Urothelium cell line (cell line): ENCODE results near the gene CADM1.

Experiments used
- DNase-seq: peaks from one replicate; pipeline ENCODE4 v3.0.0; 2011; ENCODE audit warnings: low spot score, mixed read lengths
- FAIRE-seq: peaks from 2 replicates; lab custom pipeline; 2011; peaks lifted over from hg19 to GRCh38; lab: Jason Lieb, UNC

The CADM1 gene

DNA sequence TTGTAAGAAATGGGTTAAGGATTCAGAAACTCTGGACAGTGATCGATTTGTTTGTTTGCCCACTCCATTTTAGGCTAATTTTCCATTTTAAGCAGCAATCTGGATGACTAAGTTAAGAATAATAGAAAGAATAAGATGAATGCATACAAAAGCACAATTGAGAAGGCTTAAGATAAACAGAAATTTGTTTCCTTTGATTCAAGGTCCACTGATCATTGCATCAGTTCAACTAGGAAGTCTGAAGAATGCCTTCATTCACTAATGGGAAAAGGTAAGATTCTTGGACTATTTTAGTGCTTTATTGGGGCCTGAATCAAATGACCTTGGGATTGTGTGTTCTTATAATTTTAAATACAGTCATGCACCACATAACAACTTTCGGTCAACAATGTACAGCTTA lies 140.8 kb downstream of the CADM1 start:
- DNase-seq, result no peak
- no peak for FAIRE-seq

DNA sequence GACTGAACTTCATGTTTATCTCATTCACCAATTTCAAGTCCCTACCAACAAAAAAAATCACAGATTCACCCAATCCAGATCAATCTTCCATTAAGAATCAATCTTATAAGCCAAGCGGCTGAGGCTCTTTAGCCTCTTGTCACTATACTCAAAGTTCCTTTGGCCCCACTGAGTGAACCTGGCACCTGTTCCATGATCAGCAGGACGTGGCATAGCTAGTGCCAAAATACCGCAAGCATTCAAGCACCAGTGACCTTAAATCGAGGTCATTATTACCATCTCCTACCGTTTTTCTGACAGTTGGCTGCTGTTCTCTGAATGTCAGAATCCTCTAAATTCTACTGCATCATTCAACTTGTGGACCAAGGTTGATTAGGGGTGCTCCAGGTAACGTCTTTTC lies 141.2 kb downstream of the CADM1 start:
- FAIRE-seq (no peak), DNase-seq (no peak)

DNA sequence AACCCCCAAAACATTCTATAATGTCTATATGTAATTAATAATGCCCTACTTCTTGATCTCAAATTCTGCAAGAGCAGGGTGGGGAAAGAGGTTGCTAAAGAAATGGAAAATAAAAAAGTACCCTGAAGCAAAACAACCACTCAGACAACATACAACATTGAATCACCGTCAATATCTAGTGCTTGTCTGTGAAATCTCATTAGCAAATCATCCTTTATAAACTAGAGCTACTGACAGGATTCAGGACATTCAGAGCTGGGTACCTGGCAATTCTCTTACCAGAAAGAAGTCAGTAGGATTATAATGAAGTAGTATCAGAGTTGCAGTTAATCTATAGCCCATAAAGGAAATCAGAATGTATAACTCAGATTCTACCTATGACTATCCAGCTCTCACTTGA lies 143.2 kb downstream of the CADM1 start:
- FAIRE-seq (no peak), DNase-seq (no peak)

- no peak for DNase-seq
- FAIRE-seq, result no peak
Observed at GRCh38 chr11:115360186-115360824, 143.9 kb downstream of the CADM1 start.

GRCh38 chr11:115357066-115357465 lies 147.1 kb downstream of the CADM1 start:
- FAIRE-seq (no peak), DNase-seq (no peak)

DNA sequence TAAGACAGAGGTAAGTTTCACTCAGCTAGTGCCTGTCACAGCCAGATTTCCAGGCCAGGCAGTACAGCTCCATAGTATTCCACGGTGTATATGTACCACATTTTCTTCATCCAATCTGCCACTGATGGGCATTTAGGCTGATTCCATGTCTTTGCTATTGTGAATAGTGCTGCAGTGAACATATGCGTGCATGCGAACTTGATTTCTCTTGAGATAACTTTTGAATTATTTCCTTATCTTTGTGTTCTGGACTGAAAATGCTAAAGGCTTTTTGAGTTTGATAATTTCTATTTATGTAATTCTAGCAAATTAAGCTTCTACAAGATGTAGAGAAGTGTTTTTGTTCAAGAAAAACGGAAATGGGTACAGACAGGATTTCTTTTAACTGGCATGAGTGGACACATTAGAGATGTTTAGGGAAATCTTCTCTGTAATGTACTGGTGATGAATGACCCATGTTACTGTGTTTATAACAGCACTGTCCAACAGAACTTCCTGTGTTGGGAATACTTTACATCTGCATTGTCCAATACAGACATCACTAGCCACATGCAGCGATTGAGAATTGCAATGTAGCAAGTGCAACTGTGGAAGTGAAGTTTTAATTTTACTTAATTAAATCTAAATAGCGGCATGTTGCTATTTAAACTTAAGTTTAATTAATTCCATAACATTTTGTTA lies 151.3 kb downstream of the CADM1 start:
- DNase-seq (no peak), FAIRE-seq (no peak)

DNA sequence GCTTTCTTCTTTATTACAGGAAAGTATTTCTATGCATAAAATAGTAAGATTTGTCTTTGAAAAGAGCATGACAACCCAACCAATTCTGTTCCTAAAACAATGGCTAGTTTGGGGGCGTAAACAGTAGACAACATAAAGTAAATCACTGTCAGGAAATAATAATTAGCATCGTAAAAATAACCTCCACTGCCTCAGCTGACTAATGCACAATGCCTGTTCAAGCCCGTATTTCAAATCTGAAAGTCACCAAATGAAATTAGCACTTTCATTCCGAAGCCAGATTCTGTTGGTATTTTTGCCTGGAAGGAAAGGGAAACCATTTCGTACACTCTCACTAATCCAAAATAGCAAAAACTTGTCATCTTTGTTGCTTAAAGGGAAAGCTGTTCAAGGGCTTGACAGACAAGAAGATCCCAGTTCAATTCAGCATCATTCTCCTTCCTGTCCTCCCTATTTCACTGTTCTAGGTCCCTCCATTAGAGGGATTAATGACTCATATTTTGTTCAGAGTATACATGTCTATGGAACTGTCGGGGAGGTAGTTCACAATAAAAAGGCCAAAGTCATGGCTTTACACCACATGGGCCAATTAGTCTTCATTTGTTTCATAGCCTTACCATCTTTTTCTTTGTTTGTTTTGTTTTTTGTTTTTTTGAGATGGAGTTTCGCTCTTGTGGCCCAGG lies 154.7 kb downstream of the CADM1 start:
- no peak for FAIRE-seq
- DNase-seq, result no peak

DNA sequence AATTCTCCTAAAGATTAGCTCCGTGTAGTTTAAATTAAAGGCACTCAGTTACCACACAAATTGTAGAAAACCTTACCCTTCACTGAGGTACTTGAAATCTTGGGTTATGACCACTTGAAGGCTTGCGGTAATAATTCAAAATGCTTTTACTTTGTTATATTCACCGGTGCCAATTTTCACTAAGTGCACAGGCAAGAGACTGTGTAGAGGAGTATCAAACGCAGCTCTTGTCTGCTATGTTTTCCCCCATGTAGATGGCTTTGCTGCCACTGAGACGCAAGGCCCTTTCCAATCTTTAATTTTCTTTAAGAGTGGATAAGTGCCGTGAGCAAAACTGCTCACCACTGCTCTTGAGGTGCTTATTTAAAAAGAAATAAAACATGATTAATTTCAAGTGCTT lies 155.8 kb downstream of the CADM1 start:
- DNase-seq (no peak), FAIRE-seq (no peak)

GRCh38 chr11:115347106-115347505 lies 157.1 kb downstream of the CADM1 start:
- FAIRE-seq (no peak), DNase-seq (no peak)

- FAIRE-seq (no peak), DNase-seq (no peak)
Observed at GRCh38 chr11:115345840-115346239, 158.4 kb downstream of the CADM1 start.

DNA sequence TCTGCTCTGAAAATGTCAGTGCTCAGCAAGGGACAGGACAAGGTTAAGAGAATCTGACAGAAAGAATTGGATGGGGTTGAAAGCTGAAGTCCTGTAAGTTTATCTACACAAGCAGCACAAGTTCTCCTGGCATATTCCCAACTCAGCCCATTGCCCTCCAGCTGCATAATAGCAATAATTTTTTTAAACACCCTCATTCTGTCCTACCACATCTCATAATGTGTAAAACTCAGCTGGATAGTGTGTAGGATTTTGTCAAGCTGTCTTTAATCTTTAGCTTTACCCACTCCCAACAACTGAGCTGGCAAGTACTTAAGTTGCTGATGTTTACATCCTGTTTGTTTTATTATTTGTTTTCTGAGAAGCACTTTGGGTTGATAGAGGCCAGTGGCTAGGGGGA lies 158.9 kb downstream of the CADM1 start:
- FAIRE-seq (no peak), DNase-seq (no peak)

DNA sequence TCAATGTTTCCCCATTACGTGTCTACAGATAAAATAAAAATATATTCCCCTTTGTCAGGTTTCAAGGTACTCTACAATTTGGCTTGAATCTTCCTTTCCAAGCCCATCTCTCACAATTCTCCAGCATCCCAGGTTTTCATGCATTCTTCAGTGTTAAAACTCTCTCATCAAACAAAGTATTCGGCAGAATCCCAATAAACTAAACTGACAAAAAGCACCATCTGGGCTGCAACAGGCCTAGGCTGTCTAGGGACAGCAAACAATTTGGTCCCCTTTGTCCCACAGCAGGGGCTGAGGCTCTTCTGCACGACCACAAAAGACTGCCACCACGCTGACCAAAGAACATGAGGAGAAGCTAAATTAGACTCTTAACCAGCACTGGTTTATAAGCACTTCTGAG lies 159.4 kb downstream of the CADM1 start:
- DNase-seq, result no peak
- FAIRE-seq, result no peak

DNA sequence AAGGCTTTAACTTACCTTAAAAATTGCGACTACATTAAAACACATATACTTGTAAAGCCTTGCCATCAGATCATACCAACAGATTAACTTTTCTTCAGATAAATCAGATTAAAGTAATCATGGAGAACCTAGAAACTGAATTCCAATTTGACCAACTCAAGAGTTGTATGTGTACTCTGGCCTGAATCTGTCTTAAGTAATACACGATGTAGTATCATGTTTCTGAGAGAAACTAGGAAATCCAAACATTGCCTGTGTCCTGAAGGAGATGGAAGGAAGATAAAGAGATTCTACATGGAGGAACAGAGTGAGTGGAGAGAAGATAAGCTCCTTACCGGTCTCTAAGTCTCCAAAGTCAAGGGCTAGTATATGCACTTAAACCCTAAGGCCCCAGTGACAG lies 162.1 kb downstream of the CADM1 start:
- FAIRE-seq (no peak), DNase-seq (no peak)

GRCh38 chr11:115340874-115341273 lies 163.3 kb downstream of the CADM1 start:
- no peak for FAIRE-seq

GRCh38 chr11:115338476-115338875 lies 165.7 kb downstream of the CADM1 start:
- FAIRE-seq (no peak), DNase-seq (no peak)

More at GRCh38 chr11:115340874-115341273, 163.3 kb downstream of the CADM1 start:
- no peak for DNase-seq

DNA sequence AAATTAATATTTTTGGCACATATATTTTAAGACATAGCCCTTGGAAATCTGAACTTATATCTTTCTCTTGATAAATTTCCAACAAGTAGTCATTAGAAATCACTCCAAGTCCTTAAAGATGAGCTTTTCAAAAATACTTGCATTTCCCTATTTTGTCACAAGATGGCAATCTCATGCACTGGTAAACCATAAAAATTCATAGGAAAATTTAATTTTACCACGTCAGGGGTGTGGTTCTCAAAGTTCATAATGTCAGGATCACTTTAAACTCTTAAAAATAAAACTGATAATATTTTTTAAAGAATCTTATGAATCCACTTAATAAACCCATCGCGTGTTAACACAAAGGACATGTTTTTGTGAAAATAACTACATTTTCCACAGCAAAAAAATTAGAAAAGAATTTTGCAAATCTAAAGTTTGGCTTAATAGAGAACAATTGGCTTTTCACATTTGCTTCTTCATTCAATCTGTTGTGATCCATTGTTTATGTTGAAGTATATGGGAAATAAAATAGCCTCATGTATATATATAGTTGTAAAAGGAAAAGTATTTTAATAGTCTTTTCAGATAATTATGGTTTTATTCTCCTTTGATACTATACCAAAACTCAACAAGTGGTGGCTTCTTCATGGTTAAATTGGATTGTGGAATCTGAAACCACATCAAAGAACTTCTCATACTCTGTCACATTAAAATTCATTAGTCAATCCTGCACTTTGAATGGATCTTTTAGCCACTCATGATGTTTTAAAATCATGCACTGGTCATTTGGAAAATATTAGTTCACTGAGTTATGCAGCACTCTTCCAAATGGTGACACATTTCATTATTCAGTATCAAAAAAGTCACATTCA lies 169.1 kb downstream of the CADM1 start:
- FAIRE-seq, result no peak
- DNase-seq, result peak; percentile 23

- FAIRE-seq, result peak; percentile 59
- no peak for DNase-seq
Observed at GRCh38 chr11:115333949-115334348, 170.3 kb downstream of the CADM1 start.

DNA sequence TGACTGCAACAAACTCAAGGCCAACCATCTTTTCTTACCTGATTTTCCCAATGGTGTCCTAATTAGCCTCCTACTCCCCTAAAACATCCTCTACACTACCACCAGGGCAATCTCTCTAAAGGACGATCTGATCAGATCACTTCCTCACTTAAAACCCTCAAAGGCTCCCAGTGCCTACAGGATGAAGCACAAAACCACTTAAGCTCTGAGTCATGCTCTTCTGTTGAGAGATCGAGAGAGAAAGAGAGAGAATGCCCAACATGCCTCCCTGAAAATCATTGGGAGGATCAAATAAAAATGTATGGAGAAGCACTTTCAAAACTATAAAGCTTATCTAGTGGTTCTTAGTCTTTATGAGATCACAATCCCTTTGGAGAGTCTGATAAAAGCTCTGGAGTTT lies 171.1 kb downstream of the CADM1 start:
- DNase-seq (peak; percentile 50), FAIRE-seq (no peak)

DNA sequence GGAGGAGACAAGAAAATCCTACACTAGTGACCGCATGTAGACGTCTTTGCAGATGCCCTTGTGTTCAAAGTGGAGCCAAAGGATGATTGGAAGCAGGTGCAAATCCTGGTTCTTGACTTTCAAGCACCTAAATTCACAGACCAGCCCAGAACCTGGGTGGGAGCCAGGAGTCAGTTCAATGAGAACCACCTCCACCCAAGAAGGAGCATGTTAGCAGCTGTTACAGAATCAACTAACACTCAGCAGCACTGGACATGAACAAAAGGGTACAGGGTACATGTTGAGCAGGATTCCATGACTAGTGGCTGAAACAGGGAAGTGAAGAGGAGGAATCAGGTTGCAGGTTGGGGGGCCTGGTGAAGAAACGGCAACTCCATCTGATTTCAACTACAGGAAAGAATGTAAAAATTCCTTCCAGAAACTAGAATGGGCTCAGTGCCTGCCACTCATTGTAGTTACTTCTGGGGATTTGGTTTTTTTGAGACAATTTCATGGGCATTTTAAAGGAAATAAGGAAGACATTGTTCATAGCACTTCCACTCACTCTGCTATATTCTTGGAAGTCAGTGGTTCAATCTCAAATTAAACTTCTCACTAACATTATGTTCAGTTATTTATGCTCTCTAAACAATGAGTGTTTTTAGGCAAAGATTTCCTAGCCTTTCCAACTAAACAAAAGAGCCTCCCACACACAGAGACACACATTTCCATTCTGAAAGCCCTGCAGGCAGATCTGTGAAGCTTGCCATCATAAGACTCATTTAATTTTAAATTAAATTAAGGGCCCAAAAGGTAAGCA lies 173.3 kb downstream of the CADM1 start:
- DNase-seq (no peak), FAIRE-seq (no peak)

GRCh38 chr11:115326526-115326925 lies 177.7 kb downstream of the CADM1 start:
- FAIRE-seq (no peak), DNase-seq (no peak)
